Stimulated activated naive CD8-positive, alpha-beta T cell treated with anti-CD3 and anti-CD28 coated beads, Interleukin-15, Interleukin-2, amounts not matched to agents 100 ng/mL and 50 ng/mL, for 24 hours (primary cell): Measurements from ENCODE around the gene SYT8.

Experiments used
- H3K27ac Mint-ChIP-seq: one replicate; pipeline ENCODE4 v1.8.0; 2021; ENCODE audit warnings: mild to moderate bottlenecking, mixed read lengths
- H3K27me3 Mint-ChIP-seq: one replicate; pipeline ENCODE4 v1.8.0; 2021; ENCODE audit warnings: mixed read lengths
- H3K36me3 Mint-ChIP-seq: one replicate; pipeline ENCODE4 v1.8.0; 2021; ENCODE audit warnings: low read depth, mixed read lengths
- H3K4me1 Mint-ChIP-seq: one replicate; pipeline ENCODE4 v1.8.0; 2021; ENCODE audit warnings: low read depth, mixed read lengths
- H3K4me3 Mint-ChIP-seq: one replicate; pipeline ENCODE4 v1.8.0; 2021; ENCODE audit warnings: mild to moderate bottlenecking, mixed read lengths
- H3K9me3 Mint-ChIP-seq: one replicate; pipeline ENCODE4 v1.8.0; 2021; ENCODE audit warnings: mixed read lengths

The SYT8 gene

GRCh38 chr11:1844221-1845094 is 9.7 kb downstream of the SYT8 start:
- no peaks in the 10 kb centered on the region for H3K9me3 Mint-ChIP-seq
- H3K36me3 Mint-ChIP-seq: no peaks in the 10 kb centered on the region
- H3K4me1 Mint-ChIP-seq: peaks cover 62% of the 10 kb centered on the region
- H3K27me3 Mint-ChIP-seq: peaks cover 4% of the 10 kb centered on the region
- peak overlapping the region; percentile 90 for H3K27ac Mint-ChIP-seq
- H3K4me3 Mint-ChIP-seq: peak overlapping the region; percentile 63

DNA sequence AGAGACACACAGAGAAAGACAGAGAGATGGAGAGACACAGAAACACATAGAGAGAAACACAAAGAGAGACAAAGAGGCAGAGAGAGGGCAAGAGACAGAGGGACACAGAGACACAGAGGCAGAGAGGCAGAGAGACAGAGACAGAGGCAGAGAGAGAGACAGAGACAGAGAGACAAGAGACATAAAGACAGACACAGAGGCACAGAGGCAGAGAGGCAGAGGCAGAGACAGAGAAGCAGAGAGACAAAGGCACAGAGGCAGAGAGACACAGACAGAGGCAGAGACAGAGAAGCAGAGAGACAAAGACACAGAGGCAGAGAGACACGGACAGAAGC is 10.3 kb downstream of the SYT8 start:
- Mint-ChIP-seq H3K27me3 (peaks cover 4% of the 10 kb centered on the region), H3K4me3 (peak overlapping the region; percentile 63), H3K4me1 (peaks cover 63% of the 10 kb centered on the region), H3K27ac (peak overlapping the region; percentile 90), H3K9me3 (no peaks in the 10 kb centered on the region), H3K36me3 (no peaks in the 10 kb centered on the region)

DNA sequence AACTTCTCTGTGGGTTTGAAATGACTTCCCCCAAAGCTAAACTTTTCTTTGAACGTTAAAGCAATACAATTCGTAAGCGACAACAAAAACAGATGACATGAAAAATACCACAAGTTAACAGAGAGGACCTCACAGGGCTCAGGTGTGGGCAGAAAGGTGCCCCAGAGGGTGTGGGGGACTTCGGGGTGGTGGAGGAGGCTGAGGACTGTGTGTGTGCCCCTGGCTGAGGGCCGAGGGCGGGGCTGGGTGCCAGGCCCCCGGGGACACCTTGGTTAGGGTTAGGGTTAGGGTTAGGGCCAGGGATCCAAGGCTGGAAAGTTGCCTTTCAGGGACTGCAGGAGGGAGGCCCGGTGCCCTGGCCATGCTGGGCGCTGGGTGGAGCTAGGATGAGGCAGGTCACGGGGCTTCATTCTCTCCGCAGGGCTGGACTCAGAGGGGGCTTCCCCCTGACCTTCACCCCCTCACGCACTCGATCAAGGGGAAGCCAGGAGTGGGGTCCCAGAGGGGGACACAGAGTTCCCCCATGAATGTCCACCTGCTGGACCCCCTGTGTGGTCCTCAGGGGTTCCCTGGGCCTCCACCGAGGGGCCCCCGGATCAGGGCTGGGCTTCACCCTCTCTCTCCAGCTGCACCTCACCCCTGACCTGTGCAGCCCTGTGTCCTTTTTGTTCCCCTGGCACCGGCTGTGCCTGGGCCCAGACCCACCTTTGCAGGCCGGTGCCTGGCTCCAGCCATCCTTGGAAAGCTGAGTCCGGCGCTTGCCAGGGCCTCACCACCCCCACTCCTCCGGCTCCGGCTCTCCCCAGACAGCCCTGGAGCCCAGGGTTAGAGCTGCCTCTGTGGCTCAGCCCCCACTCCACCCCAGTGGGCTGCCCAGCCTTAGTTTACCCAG is 11.0 kb downstream of the SYT8 start:
- Mint-ChIP-seq H3K27ac (peak overlapping the region; percentile 90), H3K4me1 (peaks cover 67% of the 10 kb centered on the region), H3K4me3 (no peak overlapping the region), H3K9me3 (no peaks in the 10 kb centered on the region), H3K36me3 (no peaks in the 10 kb centered on the region), H3K27me3 (peaks cover 4% of the 10 kb centered on the region)

DNA sequence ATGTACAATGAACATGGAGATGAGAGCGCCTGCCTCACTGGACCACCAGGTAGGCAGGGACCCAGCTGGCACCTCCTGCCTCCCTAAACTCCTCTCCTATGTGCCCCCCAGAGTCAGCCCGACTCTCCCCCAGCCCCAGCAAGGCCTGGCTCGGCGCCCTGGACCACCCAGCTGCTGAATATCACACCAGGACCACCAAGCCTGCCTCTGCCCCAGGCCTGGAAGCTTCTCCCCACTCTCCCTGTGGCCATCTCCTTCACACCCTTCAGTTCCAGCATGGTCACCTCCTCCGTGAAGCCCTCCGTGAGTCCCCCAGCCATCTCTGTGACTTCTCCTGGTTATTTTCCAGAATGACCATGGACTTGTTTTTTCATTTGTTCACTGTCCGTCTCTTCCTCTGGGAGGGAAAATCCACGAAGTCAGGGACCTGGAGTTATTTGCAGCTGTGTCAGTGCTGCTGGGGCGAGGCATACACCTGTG is 11.7 kb downstream of the SYT8 start:
- Mint-ChIP-seq H3K9me3 (no peaks in the 10 kb centered on the region), H3K27me3 (peaks cover 4% of the 10 kb centered on the region), H3K4me3 (no peak overlapping the region), H3K4me1 (peaks cover 72% of the 10 kb centered on the region), H3K27ac (no peak overlapping the region), H3K36me3 (no peaks in the 10 kb centered on the region)

DNA sequence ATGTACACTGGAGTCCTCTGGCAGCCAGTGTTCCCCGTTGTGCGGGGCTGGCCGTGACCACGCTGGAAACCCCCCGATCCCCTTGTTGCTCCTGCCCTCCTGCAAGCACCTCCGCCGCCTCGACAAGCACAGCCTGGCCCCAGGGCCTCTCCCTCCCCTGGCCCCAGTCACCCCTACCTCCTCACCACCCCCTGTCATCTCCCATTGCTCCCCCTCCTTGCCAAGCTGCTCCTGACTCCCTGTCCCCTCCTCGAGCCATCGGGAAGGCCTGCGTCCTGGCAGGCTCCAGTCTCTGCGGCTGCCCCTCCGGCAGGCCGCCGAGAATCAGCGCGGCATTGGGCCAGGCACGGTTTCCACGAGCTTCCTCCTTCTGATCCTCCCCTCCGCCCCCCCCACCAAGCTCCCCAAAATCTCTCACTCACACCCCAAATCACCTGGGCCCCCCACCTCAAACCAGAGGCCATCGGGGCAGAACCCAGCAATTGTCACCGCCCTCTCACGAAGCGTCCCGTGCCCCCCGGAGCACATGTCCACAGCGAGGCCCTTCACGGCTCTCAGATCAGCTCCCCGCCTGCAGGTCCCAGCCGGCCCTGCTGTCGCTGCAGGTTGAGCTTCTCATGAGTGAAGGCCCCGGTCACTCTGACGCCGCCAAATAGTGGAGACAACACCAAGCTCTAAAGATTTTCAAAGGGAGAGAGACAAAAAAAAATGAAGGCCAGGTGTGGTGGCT is 12.4 kb downstream of the SYT8 start:
- Mint-ChIP-seq H3K4me1 (peaks cover 79% of the 10 kb centered on the region), H3K4me3 (no peak overlapping the region), H3K27ac (peak overlapping the region; percentile 65), H3K27me3 (peaks cover 4% of the 10 kb centered on the region), H3K9me3 (no peaks in the 10 kb centered on the region), H3K36me3 (no peaks in the 10 kb centered on the region)

DNA sequence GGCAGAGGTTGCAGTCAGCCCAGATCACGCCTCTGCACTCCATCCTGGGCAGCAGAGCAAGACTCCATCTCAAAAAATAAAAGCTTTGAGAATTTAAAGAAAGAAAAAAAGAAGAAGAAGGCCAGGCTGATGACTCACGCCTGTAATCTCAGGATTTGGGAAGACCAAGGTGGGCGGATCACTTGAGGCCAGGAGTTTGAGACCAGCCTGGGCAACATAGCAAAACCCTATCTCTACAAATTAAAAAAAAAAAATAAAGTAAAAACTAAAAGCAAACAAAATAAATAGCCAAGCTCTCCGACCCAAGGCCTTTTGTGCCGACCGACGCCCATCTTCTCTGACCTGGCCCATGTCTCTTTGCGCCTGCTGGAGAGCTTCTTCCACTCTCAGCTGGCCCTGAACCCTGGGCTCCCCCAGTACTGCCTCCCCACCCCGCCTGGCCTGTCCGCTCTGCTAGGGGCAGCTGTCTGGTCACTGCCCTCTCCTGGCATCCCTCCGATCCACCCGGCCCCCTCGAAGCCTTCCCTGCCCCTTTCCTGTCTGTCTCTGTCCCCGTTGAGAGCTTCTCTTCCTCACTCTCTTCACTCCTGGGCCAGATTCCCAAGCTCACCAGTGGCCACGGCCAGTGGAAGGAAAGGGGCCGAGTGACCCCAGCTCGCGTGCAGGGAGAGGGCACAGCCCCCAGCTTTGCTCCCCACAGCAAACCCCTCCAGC is 13.3 kb downstream of the SYT8 start:
- peaks cover 88% of the 10 kb centered on the region for H3K4me1 Mint-ChIP-seq
- no peaks in the 10 kb centered on the region for H3K9me3 Mint-ChIP-seq
- peaks cover 4% of the 10 kb centered on the region for H3K27me3 Mint-ChIP-seq
- peaks cover 3% of the 10 kb centered on the region for H3K36me3 Mint-ChIP-seq
- H3K27ac Mint-ChIP-seq: no peak overlapping the region
- H3K4me3 Mint-ChIP-seq: no peak overlapping the region

GRCh38 chr11:1848640-1849430 is 14.0 kb downstream of the SYT8 start:
- Mint-ChIP-seq H3K27ac (peak overlapping the region; percentile 53), H3K27me3 (peaks cover 4% of the 10 kb centered on the region), H3K36me3 (peaks cover 4% of the 10 kb centered on the region), H3K9me3 (no peaks in the 10 kb centered on the region), H3K4me1 (peaks cover 87% of the 10 kb centered on the region), H3K4me3 (no peak overlapping the region)

DNA sequence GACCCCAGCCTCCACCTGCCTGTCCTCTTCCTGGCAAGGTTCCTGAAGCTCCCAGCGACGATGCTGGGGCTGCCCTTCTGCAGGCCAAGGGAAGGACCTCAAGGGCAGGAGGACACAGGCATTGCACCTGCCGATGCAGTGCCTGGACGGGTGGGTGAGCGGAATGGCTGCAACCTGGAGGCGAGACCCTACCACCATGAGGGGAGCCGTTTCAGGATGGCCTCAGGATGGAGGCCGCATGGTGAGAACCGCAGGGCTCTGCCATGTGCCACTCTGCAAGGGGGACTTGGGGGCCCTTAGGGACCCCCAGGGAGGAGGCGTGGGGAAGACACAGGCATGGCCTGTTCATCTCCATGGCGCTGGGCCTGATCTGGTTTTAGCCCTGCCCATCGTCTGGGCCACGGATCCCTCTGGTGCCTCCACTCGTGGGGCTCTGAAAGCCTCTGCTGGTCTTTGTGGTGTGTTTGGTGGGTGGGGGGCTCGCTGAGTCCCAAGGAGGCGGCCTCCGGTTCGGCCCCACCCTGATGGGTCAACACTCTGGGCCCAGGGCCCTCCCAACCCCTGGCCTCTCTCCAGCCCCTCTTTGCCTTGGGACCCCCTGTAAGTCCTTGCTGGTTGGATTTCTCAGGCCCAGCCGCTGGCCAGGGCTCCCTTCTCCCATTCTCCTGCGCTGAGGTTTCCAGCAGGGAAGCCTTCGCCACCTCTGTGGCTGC is 16.8 kb downstream of the SYT8 start:
- Mint-ChIP-seq H3K27ac (peak overlapping the region; percentile 95), H3K9me3 (no peaks in the 10 kb centered on the region), H3K4me1 (peaks cover 78% of the 10 kb centered on the region), H3K4me3 (peak overlapping the region; percentile 93), H3K27me3 (no peaks in the 10 kb centered on the region), H3K36me3 (peaks cover 4% of the 10 kb centered on the region)

DNA sequence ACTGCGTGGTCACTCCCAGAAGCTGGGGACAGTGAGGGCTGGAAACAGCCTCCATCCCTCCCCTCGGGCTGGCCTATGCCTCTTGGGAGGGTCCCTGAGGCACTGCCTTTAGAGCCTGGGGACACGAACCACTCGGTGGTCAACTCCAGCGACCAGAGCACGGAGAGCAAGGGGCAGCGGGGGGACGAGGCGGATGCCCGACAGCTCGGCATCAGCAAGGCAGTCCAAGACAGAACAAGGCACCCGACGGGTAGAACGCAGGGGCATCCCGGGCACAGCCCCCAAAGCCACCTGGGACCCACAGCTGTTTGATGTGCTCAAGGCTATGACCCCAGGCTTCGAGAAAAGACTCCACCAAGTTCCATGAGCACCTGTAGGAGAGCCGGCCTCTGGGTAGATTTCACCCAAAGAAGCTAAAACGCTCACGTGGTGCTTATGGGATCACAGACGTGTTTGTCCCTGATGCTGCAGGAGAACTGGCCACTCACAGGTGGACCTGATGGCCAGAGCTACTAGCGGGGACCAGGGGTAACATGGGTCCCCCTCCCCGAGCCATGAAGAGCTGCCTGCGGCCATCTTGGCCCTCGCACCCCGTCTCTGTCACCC is 17.6 kb downstream of the SYT8 start:
- no peaks in the 10 kb centered on the region for H3K9me3 Mint-ChIP-seq
- peaks cover 4% of the 10 kb centered on the region for H3K36me3 Mint-ChIP-seq
- peaks cover 73% of the 10 kb centered on the region for H3K4me1 Mint-ChIP-seq
- H3K27me3 Mint-ChIP-seq: no peaks in the 10 kb centered on the region
- H3K4me3 Mint-ChIP-seq: peak overlapping the region; percentile 93
- peak overlapping the region; percentile 95 for H3K27ac Mint-ChIP-seq

DNA sequence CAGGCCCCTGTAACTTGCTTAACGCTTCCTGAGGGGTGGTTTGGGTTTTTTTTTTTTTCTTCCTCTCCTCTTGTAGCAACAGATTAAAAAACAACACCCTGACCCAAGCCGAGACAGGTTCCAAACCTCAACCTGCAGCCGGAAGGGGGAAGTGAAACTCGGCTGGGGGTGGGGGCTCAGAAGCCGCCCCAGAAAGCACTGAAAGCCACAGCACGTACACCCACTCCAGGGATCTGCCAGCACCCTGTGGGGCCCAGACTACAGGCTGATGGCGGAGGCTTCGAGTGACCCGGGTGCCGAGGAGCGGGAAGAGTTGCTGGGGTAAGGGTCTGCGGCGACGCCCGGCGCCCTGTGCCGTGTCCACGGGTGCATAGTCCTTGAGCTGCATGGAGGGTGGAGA is 18.1 kb downstream of the SYT8 start, which contains the start of gene LSP1:
TSS of gene LSP1 (plus strand) at position 208 of the 400 bp plus-strand sequence. CDS start at position 269, 61 bp downstream.
- H3K27ac Mint-ChIP-seq: peak within 1 kb of the TSS; percentile 95
- peaks cover 4% of the 10 kb centered on the region for H3K36me3 Mint-ChIP-seq
- H3K9me3 Mint-ChIP-seq: no peaks in the 10 kb centered on the region
- H3K4me1 Mint-ChIP-seq: peaks cover 71% of the 10 kb centered on the region
- H3K27me3 Mint-ChIP-seq: no peaks in the 10 kb centered on the region
- peak within 1 kb of the TSS; percentile 93 for H3K4me3 Mint-ChIP-seq

GRCh38 chr11:1853376-1854131 is 18.8 kb downstream of the SYT8 start:
- H3K27ac Mint-ChIP-seq: peak overlapping the region; percentile 95
- H3K4me1 Mint-ChIP-seq: peaks cover 78% of the 10 kb centered on the region
- H3K36me3 Mint-ChIP-seq: peaks cover 4% of the 10 kb centered on the region
- H3K4me3 Mint-ChIP-seq: peak overlapping the region; percentile 93
- no peaks in the 10 kb centered on the region for H3K27me3 Mint-ChIP-seq
- no peaks in the 10 kb centered on the region for H3K9me3 Mint-ChIP-seq
